ENCODE data around the gene PSMB11. TPM values are rescaled to one million over a fixed set of nuclear protein-coding genes. Genes with fewer than 3 reads are reported as not detected.
A peak's percentile ranks its signal among the peaks of the same experiment; 100 is the strongest.

The PSMB11 gene
- total RNA-seq, 4 donors from 2014 or later, result not detected

GRCh38 chr14:23089498-23090253, 47.7 kb downstream of the PSMB11 start:
- no peaks in the 10 kb centered on the region for H3K9me3 ChIP-seq
- intact Hi-C loops (cut with DNase I), result no loop called here
- H3K4me3 ChIP-seq, result no peak overlapping the region
- TF ChIP-seq CTCF (IDR thresholded peaks at IDR 0.05) (no peak), POLR2A (IDR thresholded peaks at IDR 0.05) (no peak)
- no peak overlapping the region for H3K27ac ChIP-seq
- 83 to 95% methylated on average over 10 to 12 of the region's 12 CpGs for WGBS, 2 donors
- H3K4me1 ChIP-seq, result peaks cover 8 to 41% (median 13%) of the 10 kb centered on the region in 3 donors
- no peaks in the 10 kb centered on the region for H3K27me3 ChIP-seq
- peaks cover 23 to 86% (median 40%) of the 10 kb centered on the region in 3 donors for H3K36me3 ChIP-seq
- DNase-seq, result no peak

GRCh38 chr14:23090254-23090636, 48.2 kb downstream of the PSMB11 start:
- H3K36me3 ChIP-seq, result peaks cover 23 to 81% (median 40%) of the 10 kb centered on the region in 3 donors
- no peaks in the 10 kb centered on the region for H3K27me3 ChIP-seq
- H3K9me3 ChIP-seq, result no peaks in the 10 kb centered on the region
- TF ChIP-seq POLR2A (IDR thresholded peaks at IDR 0.05) (no peak), CTCF (IDR thresholded peaks at IDR 0.05) (no peak)
- H3K4me3 ChIP-seq, result no peak overlapping the region
- H3K4me1 ChIP-seq, result peaks cover 8 to 41% (median 13%) of the 10 kb centered on the region in 3 donors
- H3K27ac ChIP-seq, result no peak overlapping the region
- no peak for DNase-seq
- intact Hi-C loops (cut with DNase I), result no loop called here
- WGBS, 2 donors, result 69 to 85% methylated on average over 4 of the region's 4 CpGs

- 80 to 84% methylated on average over 12 of the region's 12 CpGs for WGBS, 2 donors
- no peaks in the 10 kb centered on the region for H3K9me3 ChIP-seq
- no peaks in the 10 kb centered on the region for H3K27me3 ChIP-seq
- H3K36me3 ChIP-seq, result peaks cover 16 to 67% (median 35%) of the 10 kb centered on the region in 3 donors
- no peak for DNase-seq
- no peak overlapping the region for H3K27ac ChIP-seq
- H3K4me3 ChIP-seq, result no peak overlapping the region
- H3K4me1 ChIP-seq, result peaks cover 8 to 48% (median 15%) of the 10 kb centered on the region in 3 donors
- TF ChIP-seq CTCF (IDR thresholded peaks at IDR 0.05) (no peak), POLR2A (IDR thresholded peaks at IDR 0.05) (no peak)
- intact Hi-C loops (cut with DNase I), result no loop called here
Measured at GRCh38 chr14:23091294-23092225, 49.5 kb downstream of the PSMB11 start.

GRCh38 chr14:23093104-23093503, 51.1 kb downstream of the PSMB11 start:
- Histone ChIP-seq H3K4me1 (peaks cover 16 to 59% (median 23%) of the 10 kb centered on the region in 3 donors), H3K27ac (no peak overlapping the region), H3K27me3 (no peaks in the 10 kb centered on the region), H3K36me3 (peaks cover 16 to 59% (median 29%) of the 10 kb centered on the region in 3 donors), H3K9me3 (no peaks in the 10 kb centered on the region), H3K4me3 (peak overlapping the region in 1 of 4 donors; percentile 87)
- WGBS, 2 donors, result 49 to 79% methylated on average over 2 of the region's 2 CpGs
- DNase-seq, result no peak
- intact Hi-C loops (cut with DNase I), result no loop called here
- TF ChIP-seq CTCF (IDR thresholded peaks at IDR 0.05) (no peak), POLR2A (IDR thresholded peaks at IDR 0.05) (no peak)
